GM12873 (cell line): Measurements from ENCODE around the gene RUVBL1.

Experiments
- CTCF ChIP-seq: IDR thresholded peaks from 2 replicates; pipeline ENCODE4 v1.5.1; 2012; ENCODE audit warnings: low read depth, mild to moderate bottlenecking, moderate library complexity, low read length, control low read depth; ENCODE audit not compliant: insufficient read depth; ENCODE audit errors: missing control alignments

Gene RUVBL1

GRCh38 chr3:128081226-128081625 is 42.4 kb downstream of the RUVBL1 start:
- TF ChIP-seq CTCF = no peak

GRCh38 chr3:128080323-128081080 is 43.1 kb downstream of the RUVBL1 start:
- no peak for TF ChIP-seq CTCF

GRCh38 chr3:128079823-128080222 is 43.8 kb downstream of the RUVBL1 start:
- TF ChIP-seq CTCF = no peak

GRCh38 chr3:128078875-128079274 is 44.7 kb downstream of the RUVBL1 start:
- no peak for TF ChIP-seq CTCF

- no peak for TF ChIP-seq CTCF
Measured at GRCh38 chr3:128078322-128078721, 45.3 kb downstream of the RUVBL1 start.

GRCh38 chr3:128077665-128078064 is 45.9 kb downstream of the RUVBL1 start:
- no peak for TF ChIP-seq CTCF

GRCh38 chr3:128077202-128077624 is 46.4 kb downstream of the RUVBL1 start:
- TF ChIP-seq CTCF = no peak
